ENCODE results near the gene APRT.
"Not testable (repeated sequence)": the region's sequence is repeated elsewhere in the genome, so short reads cannot be mapped to it uniquely, and the experiment has no call there.

Gene APRT

DNA sequence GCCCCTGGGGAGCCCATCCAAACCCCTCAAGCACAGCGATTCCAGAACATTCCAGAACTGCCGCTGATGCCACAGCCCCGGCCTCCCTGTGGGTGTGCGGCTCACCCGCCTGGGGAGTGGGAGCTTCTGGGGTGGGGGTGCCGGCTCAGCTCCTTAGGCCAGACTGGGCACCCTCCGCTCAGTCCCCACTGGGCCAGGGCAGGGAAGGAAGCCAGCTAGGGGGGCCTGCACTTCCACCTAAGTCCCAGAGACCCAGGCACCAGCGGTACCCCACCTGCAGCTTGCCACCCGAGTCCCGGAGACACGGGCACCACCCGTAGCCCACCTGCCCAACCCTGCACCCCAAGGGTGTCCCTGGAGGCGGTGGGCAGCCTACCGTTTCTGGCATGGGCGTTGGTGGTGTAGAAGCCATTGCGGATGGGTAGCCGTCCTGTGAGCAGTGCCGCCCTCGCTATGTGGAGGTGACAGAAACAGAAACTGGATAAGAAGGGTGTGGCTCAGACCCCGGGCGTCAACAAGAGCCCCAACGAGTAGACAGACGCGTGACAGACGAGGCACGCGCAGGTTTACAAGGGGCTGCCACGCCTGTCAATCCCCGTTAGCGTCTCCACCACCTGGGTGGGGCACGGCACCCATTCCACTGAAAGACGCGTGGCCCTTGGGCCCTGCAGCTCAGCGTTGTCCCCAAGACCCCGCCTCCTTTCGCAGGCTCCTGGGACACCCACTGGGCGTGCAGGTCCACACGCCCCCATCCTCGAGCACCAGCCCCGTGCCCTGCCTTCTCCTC, 30.0 kb upstream of the APRT start:
- no peak for DNase-seq

DNA sequence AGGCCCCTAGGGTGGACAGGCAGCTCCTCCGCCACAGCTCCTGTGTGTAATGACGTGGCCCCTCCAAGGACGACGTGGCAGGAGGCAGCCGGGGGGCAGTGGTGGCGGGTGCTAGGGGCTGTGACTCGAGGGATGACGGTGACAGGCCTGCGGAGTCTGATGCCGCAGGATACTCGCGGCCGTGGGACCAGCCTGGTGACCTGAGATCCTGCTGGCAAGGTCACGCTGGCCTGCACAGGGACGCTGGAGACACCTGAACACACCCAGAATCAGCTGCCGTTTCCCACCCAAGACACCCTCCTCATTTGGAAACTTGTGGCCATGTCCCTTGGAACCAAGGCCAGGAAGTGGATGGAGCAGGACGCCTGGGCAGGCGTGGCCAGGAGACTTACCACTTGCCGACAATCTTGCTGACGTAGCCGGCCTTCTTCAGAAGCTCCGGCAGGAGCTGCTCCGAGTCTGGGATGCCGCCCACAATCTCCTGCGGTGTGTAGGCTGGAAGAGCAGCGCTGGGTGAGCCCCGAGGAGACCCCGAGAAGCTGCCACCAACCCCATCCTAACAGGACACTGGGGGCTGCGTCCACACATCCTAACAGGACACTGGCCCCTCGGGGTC, 29.0 kb upstream of the APRT start:
- no peak for DNase-seq

DNA sequence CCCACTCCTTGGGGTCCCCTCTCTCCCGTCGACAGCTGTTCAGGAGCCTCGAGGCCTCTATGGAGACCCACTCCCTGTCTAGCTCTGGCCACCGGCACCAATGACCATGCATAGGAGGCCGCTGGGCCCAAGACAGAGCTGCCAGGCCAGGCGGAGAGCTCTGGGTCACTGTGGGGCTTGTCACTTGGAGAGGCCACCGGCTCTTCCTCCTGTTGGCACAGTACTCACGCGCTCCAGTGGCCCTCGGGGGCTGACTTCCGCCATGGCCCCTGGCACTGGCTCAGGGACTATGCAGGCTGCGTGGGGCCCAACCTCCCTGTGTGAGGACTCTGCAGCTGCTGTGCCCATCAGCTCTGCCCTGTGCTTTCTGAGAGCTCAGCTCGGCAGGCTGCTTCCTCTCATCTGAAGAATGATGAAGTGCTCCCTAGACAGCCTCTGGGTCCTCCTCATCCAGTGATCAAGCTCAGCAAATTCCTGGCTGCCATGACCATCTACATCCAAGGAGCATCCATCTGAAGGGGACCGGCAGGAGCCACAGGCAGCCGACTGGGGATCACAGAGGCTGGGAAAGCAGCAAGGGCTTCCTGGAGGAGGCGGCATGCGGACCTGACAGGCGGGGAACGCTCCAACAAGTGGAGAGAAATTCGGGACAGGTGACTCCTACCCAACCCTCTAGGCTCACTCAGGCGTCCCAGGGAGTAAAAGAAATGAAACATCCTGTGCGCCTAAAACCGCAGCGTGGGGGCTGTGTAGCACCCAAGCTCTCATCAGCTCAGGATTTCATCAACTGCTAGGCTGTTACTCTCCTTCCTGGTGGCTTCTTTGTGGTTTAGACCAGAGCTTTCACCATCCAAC, 28.2 kb upstream of the APRT start:
- no peak for DNase-seq

DNA sequence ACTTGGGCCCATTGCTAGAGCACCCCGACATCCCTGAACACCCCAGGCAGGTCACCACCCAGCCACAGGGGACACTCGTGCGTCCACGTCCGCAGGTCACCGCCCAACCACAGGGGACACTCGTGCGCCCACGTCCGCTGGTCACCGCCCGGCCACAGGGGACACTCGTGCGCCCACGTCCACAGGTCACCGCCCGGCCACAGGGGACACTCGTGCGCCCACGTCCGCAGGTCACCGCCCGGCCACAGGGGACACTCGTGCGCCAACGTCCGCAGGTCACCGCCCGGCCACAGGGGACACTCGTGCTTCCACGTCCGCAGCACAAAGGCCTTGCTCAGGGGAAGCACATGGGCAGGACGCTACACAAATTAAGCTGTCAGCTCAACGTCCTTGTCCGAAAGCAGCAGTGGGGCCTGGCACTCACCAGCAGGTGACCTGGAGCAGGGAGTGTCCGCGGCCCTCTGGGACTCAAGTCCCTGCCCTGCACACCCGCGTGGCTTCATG, 27.4 kb upstream of the APRT start:
- DNase-seq: no peak

DNA sequence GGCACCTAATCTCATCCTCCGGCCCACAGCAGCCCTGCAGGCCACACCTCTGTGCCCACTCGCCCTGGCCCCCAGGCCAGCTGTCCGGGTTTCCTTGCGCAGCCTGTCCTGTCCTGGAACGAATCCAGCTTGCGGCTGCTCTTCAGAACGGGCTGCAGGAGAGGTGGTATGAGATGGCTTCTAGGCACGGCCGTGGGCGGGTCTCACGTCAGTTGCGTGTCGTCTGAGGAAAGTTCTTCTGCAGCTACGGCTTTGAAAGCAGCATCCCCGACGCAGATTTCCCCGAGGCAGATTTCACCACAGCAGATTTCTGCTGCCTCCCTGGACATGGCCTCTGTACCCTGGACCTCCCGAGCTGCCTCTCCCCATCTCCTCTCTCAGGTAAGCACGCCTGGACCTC, 26.8 kb upstream of the APRT start:
- no peak for DNase-seq

DNA sequence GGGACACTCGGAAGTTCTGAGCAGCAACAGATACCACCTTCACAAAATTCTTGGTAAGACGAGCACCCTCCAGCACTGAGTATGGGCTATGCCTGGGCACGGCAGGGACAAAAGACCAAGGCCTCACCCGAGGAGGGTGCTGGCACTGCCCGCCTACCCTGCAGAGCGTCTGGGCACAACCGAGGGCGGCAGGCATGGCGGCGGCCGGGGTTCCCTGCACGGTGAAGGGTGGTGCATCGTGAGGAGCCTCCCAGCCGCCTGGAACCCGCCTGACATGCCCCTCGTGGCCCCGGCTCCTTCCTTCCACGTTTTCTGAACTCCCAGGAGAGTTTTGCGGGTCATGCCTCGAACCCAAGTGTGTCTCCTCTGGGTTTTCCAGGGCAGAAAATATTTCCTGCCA, 26.1 kb upstream of the APRT start:
- no peak for DNase-seq

- no peak for DNase-seq
These were observed 25.1 kb upstream of the APRT start for GRCh38 chr16:88836791-88837190.

DNA sequence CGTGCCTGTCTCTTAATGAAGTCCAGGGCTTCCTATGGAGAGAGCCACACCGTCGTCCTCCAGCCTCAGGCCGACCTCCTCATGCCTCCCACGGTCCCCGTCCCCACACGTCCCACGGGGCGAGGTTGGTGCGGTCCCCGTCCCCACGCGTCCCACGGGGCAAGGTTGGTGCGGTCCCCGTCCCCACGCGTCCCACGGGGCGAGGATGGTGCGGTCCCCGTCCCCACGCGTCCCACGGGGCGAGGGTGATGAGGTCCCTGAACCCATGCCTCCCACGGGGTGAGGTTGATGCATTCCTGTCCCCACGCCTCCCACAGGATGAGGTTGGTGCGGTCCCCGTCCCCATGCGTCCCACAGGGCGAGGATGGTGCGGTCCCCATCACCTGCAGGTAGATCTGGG, 24.1 kb upstream of the APRT start:
- DNase-seq: no peak

- DNase-seq: no peak
These were observed 23.7 kb upstream of the APRT start for GRCh38 chr16:88835383-88835782.

- DNase-seq: no peak
These were observed 22.9 kb upstream of the APRT start for GRCh38 chr16:88834670-88835069.

- DNase-seq: no peak
These were observed 21.4 kb upstream of the APRT start for GRCh38 chr16:88833086-88833485.

DNA sequence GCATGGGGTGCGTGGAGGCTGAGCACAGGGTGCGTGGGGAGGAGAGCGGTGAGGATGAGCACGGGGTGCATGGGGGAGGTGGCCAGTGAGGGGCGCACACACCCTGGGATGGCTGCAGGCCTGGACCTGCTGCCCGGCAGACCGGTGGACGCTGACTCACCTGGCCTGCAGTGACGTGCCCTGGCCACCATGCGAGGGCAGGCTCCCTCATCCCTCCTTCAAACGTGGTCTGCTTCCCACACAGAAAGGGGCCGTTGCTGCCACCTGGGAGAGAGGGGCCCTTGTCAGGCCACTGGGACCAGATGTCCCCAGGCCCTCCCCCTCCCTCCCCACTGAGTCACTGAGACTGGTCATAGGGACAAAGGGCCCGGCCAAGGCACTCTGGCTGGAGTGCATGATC, 20.1 kb upstream of the APRT start:
- DNase-seq: no peak

DNA sequence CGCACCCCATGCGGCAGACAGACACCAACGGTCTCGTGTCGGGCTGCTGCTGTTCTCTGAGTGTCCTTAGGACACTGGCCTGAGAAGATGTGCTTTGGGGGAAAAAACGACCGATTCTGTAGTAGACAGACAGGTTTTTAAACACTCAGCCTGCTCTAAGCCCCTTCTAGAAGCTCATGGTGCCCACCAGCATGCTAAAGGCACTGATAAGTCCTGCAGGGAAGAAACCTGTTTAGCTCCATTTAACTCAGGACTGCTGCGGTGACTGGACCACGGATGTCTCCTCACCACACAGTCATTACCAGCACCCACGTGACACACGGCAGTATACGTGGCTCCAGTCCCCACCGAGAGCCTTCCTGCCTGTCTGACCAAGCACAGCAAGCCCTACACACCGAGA, 19.1 kb upstream of the APRT start:
- DNase-seq: no peak

GRCh38 chr16:88830258-88830657, 18.5 kb upstream of the APRT start:
- DNase-seq: no peak

GRCh38 chr16:88828711-88829110, 17.0 kb upstream of the APRT start:
- DNase-seq: no peak

DNA sequence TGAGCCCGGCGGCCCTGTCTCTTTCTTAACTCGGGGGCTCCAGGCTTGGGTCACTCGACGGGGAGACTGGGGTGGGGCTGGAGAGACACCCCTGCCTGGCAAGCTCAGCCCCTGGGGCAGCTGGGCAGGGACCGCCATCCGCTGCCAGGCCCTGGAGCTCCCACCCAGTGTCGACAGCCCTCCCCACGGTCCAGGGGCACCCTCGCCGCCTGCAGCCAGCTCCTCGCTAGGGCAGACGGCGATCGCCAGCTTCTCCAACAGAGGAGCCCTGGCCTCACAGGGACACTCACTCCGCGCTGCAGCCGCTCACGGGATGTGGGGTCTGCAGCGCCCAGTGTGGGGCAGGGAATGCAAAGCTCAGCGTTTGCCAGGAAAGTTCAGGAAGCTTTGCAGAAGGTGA, 16.0 kb upstream of the APRT start:
- DNase-seq: no peak

DNA sequence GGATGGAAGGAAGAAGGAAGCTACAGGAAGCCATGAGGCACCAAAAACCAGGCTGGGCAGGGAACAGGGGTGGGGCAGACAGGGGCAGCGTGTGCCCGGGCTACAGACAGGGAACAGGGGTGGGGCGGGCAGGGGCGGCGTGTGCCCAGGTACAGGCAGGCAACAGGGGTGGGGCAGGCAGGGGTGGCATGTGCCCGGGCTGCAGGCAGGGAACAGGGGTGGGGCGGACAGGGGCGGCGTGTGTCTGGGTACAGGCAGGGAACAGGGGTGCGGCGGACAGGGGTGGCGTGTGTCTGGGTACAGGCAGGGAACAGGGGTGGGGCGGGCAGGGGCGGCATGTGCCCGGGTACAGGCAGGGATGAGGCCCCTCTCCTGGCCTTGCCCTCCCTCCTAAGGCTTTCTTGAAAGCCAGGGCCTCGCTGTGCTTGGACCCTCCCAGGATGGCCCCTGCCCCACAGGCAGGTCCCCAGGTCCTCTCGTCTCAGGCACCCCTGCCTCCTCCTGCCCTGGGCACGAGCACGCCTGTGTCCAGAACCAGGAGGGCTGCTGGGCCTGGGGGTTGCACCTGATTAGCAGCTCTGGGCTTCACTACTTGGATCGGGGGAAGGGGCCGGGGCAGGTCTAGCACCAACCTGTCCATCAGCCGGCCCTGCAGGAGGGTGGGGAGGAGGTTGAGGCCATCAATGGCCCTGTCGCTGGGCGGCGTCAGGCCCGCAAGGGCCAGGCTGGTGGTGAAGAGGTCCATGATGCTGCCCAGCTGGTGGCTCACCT, 14.5 kb upstream of the APRT start:
- DNase-seq: no peak

DNA sequence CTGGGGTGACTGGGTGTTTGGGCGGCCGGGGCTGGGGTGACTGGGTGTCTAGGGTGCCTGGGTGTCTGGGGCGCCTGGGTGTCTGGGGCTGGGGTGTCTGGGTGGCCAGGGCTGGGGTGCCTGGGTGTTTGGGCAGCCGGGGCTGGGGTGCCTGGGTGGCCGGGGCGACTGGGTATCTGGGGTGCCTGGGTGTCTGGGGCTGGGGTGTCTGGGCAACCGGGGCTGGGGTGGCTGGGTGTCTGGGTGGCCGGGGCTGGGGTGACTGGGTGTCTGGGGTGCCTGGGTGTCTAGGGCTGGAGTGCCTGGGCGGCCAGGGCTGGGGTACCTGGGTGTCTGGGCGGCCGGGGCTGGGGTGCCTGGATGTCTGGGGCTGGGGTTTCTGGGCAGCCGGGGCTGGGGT, 13.4 kb upstream of the APRT start:
- DNase-seq: no peak

DNA sequence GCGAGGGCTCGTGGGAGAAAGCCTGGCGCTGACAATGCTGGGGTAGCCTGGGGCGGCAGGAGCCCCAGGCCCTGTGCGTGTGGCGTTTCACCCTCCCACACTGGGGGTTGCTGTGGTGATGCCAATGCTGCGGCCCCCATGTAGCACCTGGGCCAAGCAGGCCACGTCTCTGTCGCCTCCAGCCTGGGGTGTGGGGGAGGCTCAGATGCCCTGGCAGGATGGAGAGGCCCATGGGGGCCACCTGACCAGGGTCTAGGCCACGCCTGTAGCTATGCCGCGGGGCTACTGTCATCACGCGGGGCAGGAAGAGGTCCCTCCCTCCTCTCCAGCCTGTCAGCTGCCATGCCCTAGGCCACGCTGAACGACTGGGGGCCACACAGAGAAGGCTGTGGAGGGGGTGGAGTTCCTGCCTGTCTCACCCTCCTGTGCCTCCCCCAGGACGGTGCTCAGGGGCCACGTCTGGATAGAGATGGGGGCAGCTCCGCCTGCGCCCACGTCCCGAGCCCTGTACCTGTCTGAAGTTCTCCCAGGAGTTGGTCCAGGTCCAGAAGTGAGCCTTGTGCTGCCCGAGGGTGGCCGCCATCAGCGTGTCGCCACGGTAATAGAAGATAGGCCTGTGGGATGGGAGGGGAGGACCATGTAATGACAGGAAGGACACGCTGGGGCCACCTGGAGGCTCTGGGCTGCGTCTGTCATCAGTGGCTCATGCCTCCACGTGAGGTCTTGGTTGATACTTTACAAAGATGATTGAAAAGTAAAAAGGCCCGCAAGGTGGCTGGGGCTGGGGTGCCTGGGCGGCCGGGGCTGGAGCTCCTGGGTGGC, 12.7 kb upstream of the APRT start:
- no peak for DNase-seq

DNA sequence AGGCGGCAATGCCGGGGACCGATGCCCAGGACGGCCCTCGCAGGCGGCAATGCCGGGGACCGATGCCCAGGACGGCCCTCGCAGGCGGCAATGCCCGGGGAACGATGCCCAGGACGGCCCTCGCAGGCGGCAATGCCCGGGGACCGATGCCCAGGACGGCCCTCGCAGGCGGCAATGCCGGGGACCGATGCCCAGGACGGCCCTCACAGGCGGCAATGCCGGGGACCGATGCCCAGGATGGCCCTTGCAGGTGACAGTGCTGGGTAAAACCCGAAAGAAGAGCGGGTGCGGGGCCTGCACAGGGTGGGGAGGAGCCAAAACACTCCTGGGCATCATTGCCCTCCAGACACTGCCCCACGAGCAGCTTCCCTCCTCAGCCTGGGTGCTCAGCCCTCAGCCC, 11.9 kb upstream of the APRT start:
- DNase-seq: not testable (repeated sequence)

GRCh38 chr16:88822281-88823040, 10.7 kb upstream of the APRT start:
- DNase-seq: no peak

Data from amniotic stem cell (primary cell).